Esophagus squamous epithelium (tissue), 4 donors: Measurements from ENCODE around the gene ILRUN.

Experiments
- POLR2A ChIP-seq, 4 donors: fragments of 450-650 bp; IDR thresholded peaks; one replicate each; pipeline ENCODE4 v1.6.1; 2017; ENCODE audit warnings: antibody characterized with exemption in 4 of 4, mild to moderate bottlenecking in 4 of 4, moderate library complexity in 3 of 4
- TF ChIP-seq, protein P1 (sequence below), 6 experiments: fragments of 450-650 bp in 4 of 6; fragments of 200-600 bp in 2 of 6; sonication (generic) in 2 of 6; IDR thresholded peaks; one replicate each; pipeline ENCODE4 v1.5.1; 2016 to 2019; ENCODE audit warnings: antibody characterized with exemption in 6 of 6, mild to moderate bottlenecking in 4 of 6, moderate library complexity in 4 of 6

DNA sequence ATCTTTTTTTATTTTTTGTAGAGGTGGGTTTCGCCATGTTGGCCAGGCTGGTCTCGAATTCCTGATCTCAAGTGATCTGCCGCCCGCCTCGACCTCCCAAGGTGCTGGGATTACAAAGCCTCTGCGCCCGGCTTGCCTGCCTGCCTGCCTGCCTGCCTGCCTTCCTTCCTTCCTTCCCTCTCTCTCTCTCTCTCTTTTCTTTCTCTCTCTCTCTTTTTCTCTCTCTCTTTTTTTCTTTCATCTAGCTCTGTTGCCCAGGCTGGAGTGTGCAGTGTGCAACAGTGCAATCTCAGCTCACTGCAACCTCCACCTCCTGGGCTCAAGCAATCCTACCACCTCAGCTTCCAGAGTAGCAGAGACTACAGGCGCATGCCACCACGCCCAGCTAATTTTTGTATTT lies 4.6 kb upstream of the ILRUN start:
- TF ChIP-seq POLR2A (IDR thresholded peaks at IDR 0.05), result no peak
- TF ChIP-seq, protein P1, sequence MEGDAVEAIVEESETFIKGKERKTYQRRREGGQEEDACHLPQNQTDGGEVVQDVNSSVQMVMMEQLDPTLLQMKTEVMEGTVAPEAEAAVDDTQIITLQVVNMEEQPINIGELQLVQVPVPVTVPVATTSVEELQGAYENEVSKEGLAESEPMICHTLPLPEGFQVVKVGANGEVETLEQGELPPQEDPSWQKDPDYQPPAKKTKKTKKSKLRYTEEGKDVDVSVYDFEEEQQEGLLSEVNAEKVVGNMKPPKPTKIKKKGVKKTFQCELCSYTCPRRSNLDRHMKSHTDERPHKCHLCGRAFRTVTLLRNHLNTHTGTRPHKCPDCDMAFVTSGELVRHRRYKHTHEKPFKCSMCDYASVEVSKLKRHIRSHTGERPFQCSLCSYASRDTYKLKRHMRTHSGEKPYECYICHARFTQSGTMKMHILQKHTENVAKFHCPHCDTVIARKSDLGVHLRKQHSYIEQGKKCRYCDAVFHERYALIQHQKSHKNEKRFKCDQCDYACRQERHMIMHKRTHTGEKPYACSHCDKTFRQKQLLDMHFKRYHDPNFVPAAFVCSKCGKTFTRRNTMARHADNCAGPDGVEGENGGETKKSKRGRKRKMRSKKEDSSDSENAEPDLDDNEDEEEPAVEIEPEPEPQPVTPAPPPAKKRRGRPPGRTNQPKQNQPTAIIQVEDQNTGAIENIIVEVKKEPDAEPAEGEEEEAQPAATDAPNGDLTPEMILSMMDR (IDR thresholded peaks at IDR 0.05), result no peak
